ENCODE data around the gene AHCY.
"Not testable (repeated sequence)": the region's sequence is repeated elsewhere in the genome, so short reads cannot be mapped to it uniquely, and the experiment has no call there.

Gene AHCY

GRCh38 chr20:34296468-34296867 is 6.7 kb downstream of the AHCY start:
- no peak for DNase-seq

GRCh38 chr20:34295284-34295683 is 7.9 kb downstream of the AHCY start:
- DNase-seq, result no peak

- no peak for DNase-seq
These were observed 8.6 kb downstream of the AHCY start for GRCh38 chr20:34294563-34294962.

- no peak for DNase-seq
These were observed 9.6 kb downstream of the AHCY start for GRCh38 chr20:34293589-34293988.

GRCh38 chr20:34293119-34293518 is 10.0 kb downstream of the AHCY start:
- no peak for DNase-seq

- no peak for DNase-seq
These were observed 10.7 kb downstream of the AHCY start for GRCh38 chr20:34292496-34292895.

GRCh38 chr20:34290471-34290870 is 12.7 kb downstream of the AHCY start:
- DNase-seq, result no peak

GRCh38 chr20:34287500-34287899 is 15.7 kb downstream of the AHCY start:
- not testable (repeated sequence) for DNase-seq

GRCh38 chr20:34285450-34285849 is 17.7 kb downstream of the AHCY start:
- no peak for DNase-seq

GRCh38 chr20:34283844-34284243 is 19.3 kb downstream of the AHCY start:
- DNase-seq, result no peak

GRCh38 chr20:34282041-34282440 is 21.1 kb downstream of the AHCY start:
- DNase-seq, result no peak

GRCh38 chr20:34281177-34281576 is 22.0 kb downstream of the AHCY start:
- DNase-seq, result no peak

- no peak for DNase-seq
These were observed 28.5 kb downstream of the AHCY start for GRCh38 chr20:34274694-34275093.

GRCh38 chr20:34271956-34272355 is 31.2 kb downstream of the AHCY start:
- no peak for DNase-seq

GRCh38 chr20:34269996-34270627 is 33.0 kb downstream of the AHCY start:
- no peak for DNase-seq

- no peak for DNase-seq
These were observed 34.1 kb downstream of the AHCY start for GRCh38 chr20:34268851-34269636.

- DNase-seq, result no peak
These were observed 35.0 kb downstream of the AHCY start for GRCh38 chr20:34268145-34268544.

GRCh38 chr20:34264141-34264540 is 39.0 kb downstream of the AHCY start:
- DNase-seq, result no peak

GRCh38 chr20:34263468-34263867 is 39.7 kb downstream of the AHCY start:
- DNase-seq, result not testable (repeated sequence)

GRCh38 chr20:34262488-34263288 is 40.5 kb downstream of the AHCY start:
- no peak for DNase-seq

- DNase-seq, result no peak
These were observed 42.8 kb downstream of the AHCY start for GRCh38 chr20:34260208-34260942.

- no peak for DNase-seq
These were observed 46.5 kb downstream of the AHCY start for GRCh38 chr20:34256629-34257124.

GRCh38 chr20:34254979-34255378 is 48.2 kb downstream of the AHCY start:
- no peak for DNase-seq

Measured in KG1 (cell line).